ENCODE data around the gene CYP2W1. TPM values are rescaled to one million over a fixed set of nuclear protein-coding genes. Genes with fewer than 3 reads are reported as not detected.

The CYP2W1 gene
- total RNA-seq, 1 donor from 2014 or later, result not detected

DNA sequence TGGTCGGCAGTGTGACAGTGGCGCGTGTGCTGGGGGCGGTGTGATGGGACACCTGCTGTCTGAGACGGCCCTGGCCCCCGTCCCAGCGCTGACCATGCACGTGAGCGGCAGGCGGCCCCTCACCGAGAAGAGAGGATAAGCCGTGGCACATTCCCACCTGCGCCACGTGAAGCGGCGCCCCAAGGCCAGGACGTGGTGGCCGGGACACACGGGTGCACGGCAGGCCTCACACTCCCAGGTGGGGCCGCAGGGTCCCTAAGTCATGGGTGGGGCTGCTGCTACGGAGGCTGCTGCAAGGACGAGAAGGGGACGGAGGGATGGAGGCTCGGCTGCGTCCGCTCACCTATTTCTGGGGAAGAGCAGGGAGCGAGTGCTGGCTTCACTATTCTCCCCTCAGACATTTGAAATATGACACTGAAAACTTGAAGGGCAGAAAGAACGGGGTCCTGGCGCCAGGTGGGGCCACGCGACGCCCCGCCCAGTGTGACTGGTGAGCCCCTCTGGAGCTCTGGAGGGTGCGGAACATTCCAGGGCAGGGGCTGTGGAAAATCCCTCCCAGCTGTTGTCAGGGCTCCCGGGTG is 7.5 kb downstream of the CYP2W1 start:
- H3K9me3 Mint-ChIP-seq (ENCODE audit: low read depth), result no peaks in the 10 kb centered on the region
- no peaks in the 10 kb centered on the region for H3K36me3 Mint-ChIP-seq (ENCODE audit: low read depth)
- H3K27ac Mint-ChIP-seq (ENCODE audit: unreplicated experiment), result no peak overlapping the region
- DNase-seq (ENCODE audit: low spot score), result no peak
- no peaks in the 10 kb centered on the region for H3K27me3 Mint-ChIP-seq (ENCODE audit: low read depth)
- TF ChIP-seq, protein P1, sequence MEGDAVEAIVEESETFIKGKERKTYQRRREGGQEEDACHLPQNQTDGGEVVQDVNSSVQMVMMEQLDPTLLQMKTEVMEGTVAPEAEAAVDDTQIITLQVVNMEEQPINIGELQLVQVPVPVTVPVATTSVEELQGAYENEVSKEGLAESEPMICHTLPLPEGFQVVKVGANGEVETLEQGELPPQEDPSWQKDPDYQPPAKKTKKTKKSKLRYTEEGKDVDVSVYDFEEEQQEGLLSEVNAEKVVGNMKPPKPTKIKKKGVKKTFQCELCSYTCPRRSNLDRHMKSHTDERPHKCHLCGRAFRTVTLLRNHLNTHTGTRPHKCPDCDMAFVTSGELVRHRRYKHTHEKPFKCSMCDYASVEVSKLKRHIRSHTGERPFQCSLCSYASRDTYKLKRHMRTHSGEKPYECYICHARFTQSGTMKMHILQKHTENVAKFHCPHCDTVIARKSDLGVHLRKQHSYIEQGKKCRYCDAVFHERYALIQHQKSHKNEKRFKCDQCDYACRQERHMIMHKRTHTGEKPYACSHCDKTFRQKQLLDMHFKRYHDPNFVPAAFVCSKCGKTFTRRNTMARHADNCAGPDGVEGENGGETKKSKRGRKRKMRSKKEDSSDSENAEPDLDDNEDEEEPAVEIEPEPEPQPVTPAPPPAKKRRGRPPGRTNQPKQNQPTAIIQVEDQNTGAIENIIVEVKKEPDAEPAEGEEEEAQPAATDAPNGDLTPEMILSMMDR (IDR thresholded peaks at IDR 0.05), result no peak
- peaks cover 8% of the 10 kb centered on the region for H3K4me1 Mint-ChIP-seq (ENCODE audit: low read depth)
- H3K4me3 Mint-ChIP-seq (ENCODE audit: unreplicated experiment), result no peak overlapping the region

DNA sequence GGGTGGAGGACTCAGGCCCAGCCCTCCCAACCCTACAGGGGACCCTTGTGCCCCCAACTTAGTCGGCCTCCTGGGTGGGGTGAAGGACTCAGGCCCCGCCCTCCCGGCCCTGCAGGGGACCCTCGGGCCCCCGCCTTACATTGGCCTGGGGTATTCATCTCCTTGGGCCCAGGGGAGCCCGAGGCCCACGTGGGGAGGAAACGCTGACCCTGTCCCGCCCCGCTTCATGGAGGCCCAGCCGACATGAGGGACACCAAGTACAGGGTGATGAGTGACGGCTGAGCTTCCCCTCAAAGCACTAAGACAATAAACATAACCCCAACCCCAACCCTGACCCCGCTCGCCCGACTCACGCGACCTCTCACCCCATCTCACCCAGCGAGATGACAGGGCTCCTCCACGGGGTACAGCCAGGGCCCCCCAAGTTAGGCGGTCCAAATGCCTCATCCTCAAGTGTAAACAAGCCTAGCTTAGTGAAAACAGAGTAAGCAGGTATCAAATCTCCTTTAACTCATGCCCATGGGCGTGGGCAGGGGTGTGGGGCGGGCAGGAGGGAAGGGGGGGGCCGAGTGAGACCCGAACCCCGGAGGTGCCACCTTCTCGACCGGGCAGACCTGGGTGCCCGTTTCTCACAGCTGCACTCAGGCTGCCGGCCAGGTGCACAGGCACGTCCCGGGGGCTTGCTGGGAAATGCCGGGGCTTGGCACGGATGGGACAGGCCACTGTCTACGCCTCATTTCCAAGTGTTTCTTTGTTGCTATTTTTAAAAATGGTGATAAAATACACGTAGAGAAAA is 8.2 kb downstream of the CYP2W1 start:
- no peak for DNase-seq (ENCODE audit: low spot score)
- Mint-ChIP-seq H3K27ac (ENCODE audit: unreplicated experiment) (no peak overlapping the region), H3K36me3 (ENCODE audit: low read depth) (no peaks in the 10 kb centered on the region)

DNA sequence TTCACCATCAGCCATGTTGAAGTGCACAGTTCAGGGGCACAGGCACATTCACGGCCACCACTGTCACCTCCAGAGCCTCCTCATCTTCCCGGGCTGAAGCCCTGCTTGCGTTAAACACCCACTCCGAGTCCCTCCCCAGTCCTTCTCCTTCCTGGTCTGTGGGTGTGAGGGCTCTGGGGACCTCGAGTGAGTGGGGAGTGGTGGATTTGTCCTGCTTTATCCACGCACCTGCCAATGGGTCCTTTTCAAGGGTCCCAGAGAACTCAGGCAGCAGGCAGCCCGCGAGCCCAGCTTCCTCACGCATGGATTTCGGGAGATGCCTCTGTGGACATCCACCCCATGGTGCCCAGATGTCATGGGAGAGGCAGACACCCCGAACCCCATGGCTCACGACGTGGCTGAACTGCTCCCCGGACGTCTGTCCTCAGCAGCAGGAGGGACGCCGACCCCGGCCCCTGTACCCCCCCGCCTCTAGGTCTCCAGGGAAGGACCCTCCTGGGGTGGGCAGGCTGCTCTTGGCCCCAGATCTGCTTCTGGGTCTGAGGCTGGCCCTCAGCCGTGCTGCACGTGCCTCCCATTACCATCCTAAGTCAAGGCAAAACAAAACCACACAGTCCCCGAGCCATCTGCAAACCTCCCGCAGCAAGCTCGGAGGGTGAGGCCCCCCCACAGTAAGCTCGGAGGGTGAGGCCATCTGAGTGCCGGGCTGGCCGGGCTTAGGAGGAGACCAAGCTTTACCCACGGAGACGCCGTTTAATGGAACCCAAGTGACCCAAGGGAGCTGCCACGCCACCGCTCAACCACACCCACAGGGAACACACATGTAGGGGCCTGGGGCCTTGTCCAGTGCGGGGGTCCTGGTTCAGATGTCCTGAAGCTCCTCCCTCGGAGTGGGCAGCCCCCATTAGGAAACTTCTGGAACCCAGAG is 9.0 kb downstream of the CYP2W1 start:
- Mint-ChIP-seq H3K9me3 (ENCODE audit: low read depth) (no peaks in the 10 kb centered on the region), H3K4me3 (ENCODE audit: unreplicated experiment) (no peak overlapping the region), H3K4me1 (ENCODE audit: low read depth) (peaks cover 8% of the 10 kb centered on the region), H3K36me3 (ENCODE audit: low read depth) (peaks cover under 1% of the 10 kb centered on the region), H3K27ac (ENCODE audit: unreplicated experiment) (no peak overlapping the region), H3K27me3 (ENCODE audit: low read depth) (no peaks in the 10 kb centered on the region)
- no peak for DNase-seq (ENCODE audit: low spot score)
- TF ChIP-seq, protein P1 (IDR thresholded peaks at IDR 0.05), result no peak

More for the DNA sequence above, 8.2 kb downstream of the CYP2W1 start:
- H3K9me3 Mint-ChIP-seq (ENCODE audit: low read depth), result no peaks in the 10 kb centered on the region
- TF ChIP-seq, protein P1 (IDR thresholded peaks at IDR 0.05), result no peak
- no peaks in the 10 kb centered on the region for H3K27me3 Mint-ChIP-seq (ENCODE audit: low read depth)
- H3K4me1 Mint-ChIP-seq (ENCODE audit: low read depth), result peaks cover 8% of the 10 kb centered on the region
- H3K4me3 Mint-ChIP-seq (ENCODE audit: unreplicated experiment), result no peak overlapping the region

DNA sequence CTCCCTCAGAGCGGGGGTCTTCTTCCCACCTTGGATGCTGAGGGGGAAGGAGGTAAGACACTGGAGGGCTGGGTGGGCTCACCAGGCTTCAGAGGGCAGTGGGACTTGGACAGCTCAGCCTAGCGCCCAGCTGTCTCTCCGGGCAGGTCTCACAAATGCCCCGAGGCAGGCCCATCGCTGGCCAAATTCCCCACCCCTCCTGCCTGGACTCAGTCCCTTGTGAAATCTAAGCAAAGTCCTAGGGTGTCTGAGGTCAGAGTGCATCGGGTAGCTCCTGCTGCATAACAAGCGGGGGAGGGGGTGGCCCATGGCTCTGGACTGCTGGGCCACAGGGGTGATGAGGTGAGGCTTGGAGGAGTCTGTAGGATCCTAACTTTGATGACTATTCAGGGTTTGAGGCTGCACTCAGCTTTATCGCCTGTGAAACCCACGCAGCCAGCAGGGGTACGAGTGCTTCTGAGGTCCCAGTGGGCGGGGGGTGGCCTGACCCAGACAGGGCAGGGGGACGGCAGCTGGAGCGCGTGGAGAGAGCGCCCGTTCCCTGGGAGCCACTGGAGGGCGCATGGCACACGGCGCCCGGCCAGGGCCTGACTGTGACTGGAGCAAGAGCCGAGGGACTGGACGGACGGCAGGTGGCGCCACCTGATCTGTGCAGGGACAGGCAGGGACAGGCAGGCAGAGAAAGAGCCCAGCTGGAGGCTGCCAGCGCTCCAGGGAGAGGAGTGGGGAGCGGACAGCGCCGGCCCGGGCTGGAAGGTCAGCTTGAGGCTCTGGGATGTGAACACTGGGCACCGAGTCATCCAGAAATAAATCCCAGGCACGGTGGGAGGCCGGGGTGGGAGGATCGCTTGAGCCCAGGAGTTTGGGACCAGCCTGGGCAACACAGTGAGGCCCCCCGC is 10.0 kb downstream of the CYP2W1 start:
- H3K27ac Mint-ChIP-seq (ENCODE audit: unreplicated experiment), result no peak overlapping the region
- DNase-seq (ENCODE audit: low spot score), result no peak
- H3K36me3 Mint-ChIP-seq (ENCODE audit: low read depth), result peaks cover 1% of the 10 kb centered on the region
- TF ChIP-seq, protein P1 (IDR thresholded peaks at IDR 0.05), result peak; percentile 100
- H3K4me1 Mint-ChIP-seq (ENCODE audit: low read depth), result peaks cover 8% of the 10 kb centered on the region
- peak overlapping the region; percentile 4 for H3K4me3 Mint-ChIP-seq (ENCODE audit: unreplicated experiment)
- H3K9me3 Mint-ChIP-seq (ENCODE audit: low read depth), result no peaks in the 10 kb centered on the region
- no peaks in the 10 kb centered on the region for H3K27me3 Mint-ChIP-seq (ENCODE audit: low read depth)
